Urinary bladder (tissue), 4 donors: ENCODE results near the gene DOCK4. TPM values are rescaled to one million over a fixed set of nuclear protein-coding genes. Genes with fewer than 3 reads are reported as not detected.
A peak's percentile ranks its signal among the peaks of the same experiment; 100 is the strongest.
"Not testable (repeated sequence)": the region's sequence is repeated elsewhere in the genome, so short reads cannot be mapped to it uniquely, and the experiment has no call there.

ENCODE experiments used
- DNase-seq: peaks from one replicate; pipeline ENCODE4 v3.0.0-alpha.2; 2015; ENCODE audit errors: extremely low spot score
- H3K27ac ChIP-seq: one replicate; pipeline ENCODE4 v1.5.1; 2013; ENCODE audit warnings: low read depth, mild to moderate bottlenecking, moderate library complexity
- H3K36me3 ChIP-seq: one replicate; pipeline ENCODE4 v1.6.1; 2013; ENCODE audit warnings: mild to moderate bottlenecking, moderate library complexity; ENCODE audit not compliant: insufficient read depth
- H3K4me1 ChIP-seq: one replicate; pipeline ENCODE4 v1.6.1; 2013; ENCODE audit warnings: mild to moderate bottlenecking, moderate library complexity; ENCODE audit not compliant: insufficient read depth
- H3K4me3 ChIP-seq: one replicate; pipeline ENCODE4 v1.5.1; 2013; ENCODE audit warnings: low read depth, low read length
- WGBS: extraction: QIAGEN DNeasy Blood & Tissue Kit; methylation state at CpG from one replicate; pipeline ENCODE4 v1.1.7; 2013; 5-methylcytosine and 5-hydroxymethylcytosine counted together
- polyA plus RNA-seq: library from polyadenylated mRNA; stranded (reverse); fragments of 200-250 nt; gene quantifications from one replicate; pipeline ENCODE4 v1.2.3, GENCODE V29; 2013
- total RNA-seq: library from RNA; depleted of rRNA; stranded (reverse); fragments of >200 nt; gene quantifications from one replicate; pipeline ENCODE4 v1.2.3, GENCODE V29; 2014
- donor health status: healthy with polysubstance abuse.
- donor health status: healthy.

DOCK4 gene
- total RNA-seq = 46.5 TPM
- polyA plus RNA-seq = 5.9 TPM

- peak; percentile 99 for DNase-seq
- Histone ChIP-seq H3K27ac (peak within 1 kb of the TSS; percentile 64), H3K4me3 (peak within 1 kb of the TSS; percentile 81), H3K36me3 (no peaks in the 10 kb centered on the region), H3K4me1 (no peaks in the 10 kb centered on the region)
- WGBS = under 1% methylated on average over 67 of the region's 67 CpGs
These were observed at the start of gene DOCK4, which contains the start of gene ZNF277 for GRCh38 chr7:112206238-112206990. DOCK4 (minus strand) TSS chr7:112206399; CDS start chr7:112206138, 261 bp downstream. ZNF277 (plus strand) TSS chr7:112206695; CDS start chr7:112206717, 22 bp downstream.

GRCh38 chr7:112255388-112255720, 49.2 kb upstream of the DOCK4 start:
- Histone ChIP-seq H3K4me3 (no peak overlapping the region), H3K36me3 (peaks cover 3% of the 10 kb centered on the region), H3K27ac (no peak overlapping the region), H3K4me1 (no peaks in the 10 kb centered on the region)
- DNase-seq = no peak

GRCh38 chr7:112254709-112255387, 48.6 kb upstream of the DOCK4 start:
- DNase-seq = no peak
- 91% methylated on average over 6 of the region's 6 CpGs for WGBS
- no peak overlapping the region for H3K4me3 ChIP-seq

GRCh38 chr7:112254156-112254555, 48.0 kb upstream of the DOCK4 start:
- H3K36me3 ChIP-seq = peaks cover 3% of the 10 kb centered on the region
- DNase-seq = no peak
- no peak overlapping the region for H3K27ac ChIP-seq
- H3K4me1 ChIP-seq = no peaks in the 10 kb centered on the region
- no peak overlapping the region for H3K4me3 ChIP-seq
- WGBS = 72% methylated on average over 1 of the region's 1 CpG

More at GRCh38 chr7:112254709-112255387, 48.6 kb upstream of the DOCK4 start:
- H3K27ac ChIP-seq = no peak overlapping the region
- H3K4me1 ChIP-seq = no peaks in the 10 kb centered on the region
- peaks cover 3% of the 10 kb centered on the region for H3K36me3 ChIP-seq

GRCh38 chr7:112252691-112253090, 46.5 kb upstream of the DOCK4 start:
- Histone ChIP-seq H3K4me3 (no peak overlapping the region), H3K36me3 (peaks cover 3% of the 10 kb centered on the region), H3K27ac (no peak overlapping the region), H3K4me1 (no peaks in the 10 kb centered on the region)
- no peak for DNase-seq
- WGBS = 63% methylated on average over 3 of the region's 3 CpGs

GRCh38 chr7:112252141-112252540, 45.9 kb upstream of the DOCK4 start:
- H3K27ac ChIP-seq = no peak overlapping the region
- H3K4me3 ChIP-seq = no peak overlapping the region
- DNase-seq = no peak
- 92% methylated on average over 3 of the region's 3 CpGs for WGBS
- no peaks in the 10 kb centered on the region for H3K4me1 ChIP-seq
- peaks cover 3% of the 10 kb centered on the region for H3K36me3 ChIP-seq

GRCh38 chr7:112249967-112250366, 43.8 kb upstream of the DOCK4 start:
- H3K27ac ChIP-seq, H3K36me3 ChIP-seq, H3K4me1 ChIP-seq, H3K4me3 ChIP-seq, DNase-seq: not testable (repeated sequence)
- 75% methylated on average over 13 of the region's 13 CpGs for WGBS

GRCh38 chr7:112248598-112248997, 42.4 kb upstream of the DOCK4 start:
- Histone ChIP-seq H3K4me1 (no peaks in the 10 kb centered on the region), H3K36me3 (peaks cover 3% of the 10 kb centered on the region), H3K4me3 (no peak overlapping the region), H3K27ac (no peak overlapping the region)
- WGBS = over 99% methylated on average over 2 of the region's 2 CpGs
- DNase-seq = no peak

- DNase-seq = no peak
- Histone ChIP-seq H3K4me3 (no peak overlapping the region), H3K4me1 (no peaks in the 10 kb centered on the region), H3K36me3 (no peaks in the 10 kb centered on the region), H3K27ac (no peak overlapping the region)
- 96% methylated on average over 9 of the region's 9 CpGs for WGBS
These were observed 32.8 kb upstream of the DOCK4 start for GRCh38 chr7:112238852-112239610.

GRCh38 chr7:112238330-112238729, 32.1 kb upstream of the DOCK4 start:
- Histone ChIP-seq H3K36me3 (no peaks in the 10 kb centered on the region), H3K27ac (no peak overlapping the region), H3K4me1 (no peaks in the 10 kb centered on the region), H3K4me3 (no peak overlapping the region)
- DNase-seq = no peak
- WGBS = 97% methylated on average over 3 of the region's 3 CpGs

- no peak overlapping the region for H3K27ac ChIP-seq
- DNase-seq = no peak
These were observed 30.4 kb upstream of the DOCK4 start for GRCh38 chr7:112236597-112236996.

GRCh38 chr7:112234147-112234546, 27.9 kb upstream of the DOCK4 start:
- WGBS = 97% methylated on average over 1 of the region's 1 CpG
- no peak overlapping the region for H3K27ac ChIP-seq
- H3K36me3 ChIP-seq = no peaks in the 10 kb centered on the region

More at GRCh38 chr7:112236597-112236996, 30.4 kb upstream of the DOCK4 start:
- no peaks in the 10 kb centered on the region for H3K36me3 ChIP-seq
- no peak overlapping the region for H3K4me3 ChIP-seq
- H3K4me1 ChIP-seq = no peaks in the 10 kb centered on the region
- 90% methylated on average over 2 of the region's 2 CpGs for WGBS

GRCh38 chr7:112233048-112233697, 27.0 kb upstream of the DOCK4 start:
- no peaks in the 10 kb centered on the region for H3K36me3 ChIP-seq
- no peak overlapping the region for H3K4me3 ChIP-seq
- no peak overlapping the region for H3K27ac ChIP-seq
- WGBS = 54% methylated on average over 3 of the region's 3 CpGs
- DNase-seq = no peak
- H3K4me1 ChIP-seq = no peaks in the 10 kb centered on the region

More at GRCh38 chr7:112234147-112234546, 27.9 kb upstream of the DOCK4 start:
- no peak overlapping the region for H3K4me3 ChIP-seq
- no peaks in the 10 kb centered on the region for H3K4me1 ChIP-seq
- no peak for DNase-seq
